ENCODE data around the gene PPT2.
"Not testable (repeated sequence)": the region's sequence is repeated elsewhere in the genome, so short reads cannot be mapped to it uniquely, and the experiment has no call there.

The PPT2 gene

DNA sequence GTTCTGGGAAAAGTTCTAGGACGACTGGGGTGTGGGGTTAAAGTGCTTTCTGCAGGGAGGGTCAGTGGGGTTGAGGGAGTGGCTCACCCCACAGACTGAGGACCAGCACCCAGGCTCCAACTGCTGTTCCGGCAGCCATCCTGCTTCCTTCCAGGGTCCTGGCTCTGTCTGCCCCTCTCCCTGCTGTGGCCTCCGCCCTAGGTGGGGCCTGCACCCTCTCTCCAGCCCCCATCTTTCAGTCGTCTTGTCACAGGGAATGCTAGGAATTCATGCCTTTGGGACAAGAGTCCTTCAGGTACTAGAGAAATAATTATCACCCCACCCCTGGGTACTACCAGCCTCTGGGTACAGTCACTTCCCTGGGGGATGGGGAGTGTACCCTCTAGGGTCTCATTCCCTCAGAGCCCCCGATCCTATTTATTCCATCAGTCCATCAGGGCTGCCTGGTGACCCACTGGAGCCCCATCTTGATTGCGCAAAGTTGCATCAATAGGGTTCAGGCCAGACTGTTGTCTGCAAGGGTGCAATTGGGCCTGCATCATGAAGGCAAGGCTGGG lies 30.2 kb downstream of the PPT2 start, which contains the start of gene AGER:
Gene AGER, minus strand, starts transcription at position 170 of the 557 bp plus-strand sequence. Its CDS starts 31 bp downstream, at position 139.
- no peaks in the 10 kb centered on the region for H3K27me3 Mint-ChIP-seq
- peaks cover 69% of the 10 kb centered on the region for H3K4me1 Mint-ChIP-seq
- ATAC-seq (no peak), DNase-seq (no peak)
- no peaks in the 10 kb centered on the region for H3K9me3 Mint-ChIP-seq
- peaks cover 47% of the 10 kb centered on the region for H3K36me3 Mint-ChIP-seq (ENCODE audit: low read depth)
- H3K27ac Mint-ChIP-seq: peak within 1 kb of the TSS; percentile 59
- no peak within 1 kb of the TSS for H3K4me3 Mint-ChIP-seq

- ATAC-seq (peak; percentile 50), DNase-seq (peak; percentile 50)
- not testable (repeated sequence) for H3K27me3 Mint-ChIP-seq
Measured at GRCh38 chr6:32185681-32186131, 31.8 kb downstream of the PPT2 start.

GRCh38 chr6:32186151-32186840 lies 32.4 kb downstream of the PPT2 start:
- not testable (repeated sequence) for DNase-seq, H3K27me3 Mint-ChIP-seq, H3K9me3 Mint-ChIP-seq
- H3K4me3 Mint-ChIP-seq: peak overlapping the region; percentile 42
- peaks cover 60% of the 10 kb centered on the region for H3K4me1 Mint-ChIP-seq
- H3K27ac Mint-ChIP-seq: peak overlapping the region; percentile 87
- ATAC-seq: peak; percentile 1
- peaks cover 32% of the 10 kb centered on the region for H3K36me3 Mint-ChIP-seq (ENCODE audit: low read depth)

More at GRCh38 chr6:32185681-32186131, 31.8 kb downstream of the PPT2 start:
- H3K9me3 Mint-ChIP-seq: not testable (repeated sequence)
- H3K4me1 Mint-ChIP-seq: peaks cover 57% of the 10 kb centered on the region
- H3K27ac Mint-ChIP-seq: peak overlapping the region; percentile 87
- H3K36me3 Mint-ChIP-seq (ENCODE audit: low read depth): peaks cover 36% of the 10 kb centered on the region
- H3K4me3 Mint-ChIP-seq: peak overlapping the region; percentile 42

DNA sequence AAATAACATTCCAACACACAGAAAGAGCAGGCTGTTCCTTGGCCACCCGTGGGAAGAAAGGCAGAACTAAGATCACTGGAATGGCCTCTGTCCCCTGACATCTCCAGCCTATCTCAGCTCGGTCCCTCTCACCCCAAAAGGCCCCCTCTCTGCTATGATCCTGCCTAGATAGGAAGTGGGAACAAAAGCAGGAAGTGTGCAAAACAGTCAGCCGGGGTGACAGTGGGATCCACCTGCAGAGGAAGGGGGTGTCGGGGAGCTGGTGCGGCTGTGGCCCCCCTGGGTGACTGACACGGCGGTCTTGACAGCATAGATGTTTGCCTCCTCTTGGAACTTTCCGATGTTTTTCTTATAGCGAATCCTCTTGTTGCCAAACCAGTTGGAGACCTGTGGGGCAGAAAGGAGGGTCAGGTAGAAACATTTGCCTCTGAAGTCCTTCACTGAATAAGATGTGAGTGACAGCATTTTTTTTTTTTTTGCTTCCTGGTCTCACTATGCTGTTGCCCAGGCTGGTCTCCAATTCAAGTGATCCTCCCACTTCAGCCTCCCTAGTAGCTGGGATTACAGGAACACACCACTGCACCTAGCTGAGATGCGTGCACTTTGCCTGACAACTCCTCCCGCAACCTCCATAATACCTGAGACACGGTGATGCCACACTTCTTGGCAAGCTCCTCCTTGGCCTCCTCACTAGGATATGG lies 33.2 kb downstream of the PPT2 start:
- Mint-ChIP-seq H3K9me3 (no peaks in the 10 kb centered on the region), H3K27ac (peak overlapping the region; percentile 87), H3K4me3 (peak overlapping the region; percentile 50), H3K36me3 (ENCODE audit: low read depth) (peaks cover 32% of the 10 kb centered on the region), H3K27me3 (no peaks in the 10 kb centered on the region), H3K4me1 (peaks cover 62% of the 10 kb centered on the region)
- ATAC-seq (no peak), DNase-seq (no peak)

DNA sequence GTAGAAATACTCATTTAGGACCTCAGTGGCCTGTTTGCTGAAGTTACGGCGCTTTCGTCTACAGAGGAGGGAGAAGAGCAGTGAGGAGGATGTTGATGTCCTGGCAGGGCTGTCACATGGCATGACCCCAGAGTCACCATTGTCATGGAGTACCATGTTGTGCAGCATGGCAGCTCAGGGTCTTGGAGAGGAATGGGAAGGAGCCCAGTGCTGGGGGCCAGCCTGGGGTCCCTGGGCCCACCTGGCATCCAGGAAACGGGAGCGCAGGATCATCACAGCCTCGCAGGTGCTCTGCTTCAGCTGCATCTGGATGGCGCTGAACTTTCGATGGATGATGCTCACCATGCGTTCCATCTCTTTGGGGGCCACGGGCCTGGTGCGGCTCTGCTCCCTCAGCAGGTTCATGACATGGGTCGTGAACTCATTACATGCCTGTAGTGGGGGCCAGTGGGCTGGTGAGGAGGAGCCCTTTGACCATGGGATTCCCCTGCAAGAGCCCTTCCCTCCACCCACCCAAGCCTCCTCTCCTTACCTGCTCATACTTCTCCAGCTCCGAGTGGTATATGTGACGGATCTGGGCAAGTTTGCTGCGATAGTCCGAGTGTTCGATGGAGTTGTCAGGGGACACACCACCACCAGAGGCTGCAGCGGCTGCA lies 33.9 kb downstream of the PPT2 start:
- H3K4me3 Mint-ChIP-seq: peak overlapping the region; percentile 50
- not testable (repeated sequence) for DNase-seq, H3K9me3 Mint-ChIP-seq, H3K27me3 Mint-ChIP-seq, ATAC-seq
- peaks cover 61% of the 10 kb centered on the region for H3K4me1 Mint-ChIP-seq
- H3K27ac Mint-ChIP-seq: peak overlapping the region; percentile 87
- H3K36me3 Mint-ChIP-seq (ENCODE audit: low read depth): peaks cover 29% of the 10 kb centered on the region

DNA sequence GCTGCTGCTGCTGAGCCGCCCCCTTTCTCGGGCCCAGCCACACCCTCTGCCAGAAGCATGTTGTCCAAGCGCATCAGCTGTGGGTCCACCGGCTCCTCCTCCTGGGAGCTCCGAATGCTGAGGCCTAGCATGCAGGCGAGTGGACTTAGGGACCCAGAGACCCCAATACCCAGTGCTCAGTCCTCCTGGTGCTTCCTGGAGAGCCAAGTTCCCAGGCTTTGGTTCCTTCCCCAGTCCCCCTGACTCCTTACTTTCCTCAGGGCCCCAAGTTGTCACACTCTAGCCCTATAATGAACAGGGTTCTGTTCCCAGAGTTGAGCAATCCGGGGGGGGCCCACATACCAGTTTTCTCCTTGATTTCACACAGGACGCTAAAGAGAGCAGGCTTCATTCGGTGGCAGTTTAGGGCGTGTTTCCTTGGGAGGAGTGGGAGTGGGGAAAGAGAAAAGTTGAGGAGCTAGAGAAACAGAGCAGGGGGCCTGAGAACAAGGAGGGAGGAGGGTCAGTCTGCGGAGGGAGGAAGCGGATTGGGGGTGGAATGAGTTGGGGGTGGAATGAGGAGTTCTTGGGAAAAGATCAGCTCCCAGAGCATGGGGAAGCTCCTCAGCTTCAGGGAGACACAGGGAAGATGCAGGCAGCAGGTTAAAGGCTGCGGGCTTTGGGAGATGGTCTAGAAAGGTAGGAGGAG lies 34.6 kb downstream of the PPT2 start:
- H3K4me3 Mint-ChIP-seq: peak overlapping the region; percentile 87
- H3K27ac Mint-ChIP-seq: peak overlapping the region; percentile 90
- peaks cover 29% of the 10 kb centered on the region for H3K36me3 Mint-ChIP-seq (ENCODE audit: low read depth)

DNA sequence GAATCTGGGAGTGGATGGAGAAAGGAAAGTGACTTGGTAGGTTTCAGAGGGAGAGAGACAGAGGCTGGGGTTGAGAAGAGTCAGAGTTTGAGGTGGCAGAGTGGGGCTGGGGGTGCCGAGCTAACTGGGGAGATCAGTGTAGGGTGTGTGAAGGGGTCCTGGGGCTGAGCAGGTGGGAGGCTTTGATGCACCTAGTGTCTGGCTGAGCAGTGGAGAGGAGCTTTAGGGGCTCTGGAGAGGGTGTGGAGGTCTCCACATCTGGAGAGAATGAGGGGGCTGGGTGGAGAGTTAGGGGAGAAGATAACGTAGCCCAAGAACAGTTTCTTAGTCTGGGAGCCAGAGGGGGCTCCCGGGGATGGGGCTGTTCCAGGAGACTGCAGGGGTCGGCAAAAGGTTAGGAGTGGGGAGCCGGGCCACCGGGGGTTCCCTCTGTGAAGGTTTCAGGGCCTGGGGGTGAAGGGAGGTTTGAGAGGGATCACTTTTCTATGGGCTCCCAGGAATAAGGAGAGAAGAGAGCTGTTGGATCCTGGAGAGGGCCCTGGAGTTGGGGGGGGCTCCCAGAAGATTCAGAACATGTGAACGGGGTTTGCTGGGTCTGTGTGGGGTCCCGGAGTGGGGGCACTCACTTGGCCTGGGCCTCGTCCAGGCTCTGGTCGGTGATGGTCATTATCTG lies 35.3 kb downstream of the PPT2 start:
- DNase-seq (no peak), ATAC-seq (no peak)
- Mint-ChIP-seq H3K4me1 (peaks cover 68% of the 10 kb centered on the region), H3K4me3 (peak overlapping the region; percentile 87), H3K27me3 (no peaks in the 10 kb centered on the region), H3K36me3 (ENCODE audit: low read depth) (peaks cover 29% of the 10 kb centered on the region), H3K27ac (peak overlapping the region; percentile 90), H3K9me3 (no peaks in the 10 kb centered on the region)

More for the DNA sequence above, 34.6 kb downstream of the PPT2 start:
- Mint-ChIP-seq H3K27me3 (no peaks in the 10 kb centered on the region), H3K4me1 (peaks cover 61% of the 10 kb centered on the region), H3K9me3 (no peaks in the 10 kb centered on the region)
- DNase-seq (no peak), ATAC-seq (no peak)

- peak overlapping the region; percentile 88 for H3K4me3 Mint-ChIP-seq
- peaks cover 29% of the 10 kb centered on the region for H3K36me3 Mint-ChIP-seq (ENCODE audit: low read depth)
- H3K4me1 Mint-ChIP-seq: peaks cover 73% of the 10 kb centered on the region
- H3K9me3 Mint-ChIP-seq: no peaks in the 10 kb centered on the region
- ATAC-seq (no peak), DNase-seq (no peak)
- peak overlapping the region; percentile 90 for H3K27ac Mint-ChIP-seq
- H3K27me3 Mint-ChIP-seq: no peaks in the 10 kb centered on the region
Measured at GRCh38 chr6:32189742-32190053, 35.8 kb downstream of the PPT2 start.

DNA sequence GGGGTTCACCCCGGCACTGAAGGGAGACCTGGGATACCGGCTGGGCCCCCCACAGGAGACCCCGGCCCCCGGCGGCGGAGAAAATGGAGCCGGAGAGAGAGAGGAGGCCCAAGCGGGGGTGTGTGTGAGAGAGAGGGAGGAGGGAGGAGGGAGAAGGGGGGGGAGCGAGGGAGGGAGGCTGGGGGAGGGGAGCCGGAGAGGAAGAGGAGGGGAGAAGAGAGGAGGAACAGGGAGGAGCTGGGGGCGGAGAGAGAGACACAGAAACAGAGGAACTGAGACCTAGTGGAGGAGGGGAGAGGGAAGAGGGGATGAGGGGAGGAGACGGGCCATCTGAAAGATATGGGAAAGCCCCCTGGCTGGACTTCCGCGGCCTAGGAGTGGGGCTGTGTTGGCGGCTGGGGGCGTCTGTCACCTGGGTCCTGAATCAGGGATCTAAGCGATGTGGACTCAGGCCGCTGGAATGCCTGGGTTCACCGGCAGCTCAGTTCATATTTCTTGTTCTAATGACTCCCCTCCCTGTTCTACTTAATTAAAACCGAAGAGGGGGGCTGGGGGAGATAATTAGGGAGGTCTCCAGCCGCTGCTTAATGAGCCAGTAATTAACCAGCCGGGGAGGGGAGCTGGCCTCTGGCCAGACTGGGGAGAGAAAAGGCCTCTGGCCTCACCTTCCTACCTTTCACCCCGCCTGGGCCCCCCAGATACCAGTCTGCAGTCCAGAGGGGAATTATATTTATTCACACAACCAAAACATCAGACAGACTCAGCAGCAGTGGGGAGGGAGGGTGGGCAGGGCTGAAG lies 36.3 kb downstream of the PPT2 start, which contains the start of gene PBX2:
Gene PBX2, minus strand, starts transcription at position 149 of the 798 bp plus-strand sequence. CDS start 287 bp downstream, outside the sequence.
- H3K27ac Mint-ChIP-seq: peak within 1 kb of the TSS; percentile 94
- H3K4me3 Mint-ChIP-seq: peak within 1 kb of the TSS; percentile 88
- ATAC-seq (peak; percentile 56), DNase-seq (peak; percentile 87)
- H3K4me1 Mint-ChIP-seq: peaks cover 77% of the 10 kb centered on the region
- H3K36me3 Mint-ChIP-seq (ENCODE audit: low read depth): peaks cover 29% of the 10 kb centered on the region
- no peaks in the 10 kb centered on the region for H3K27me3 Mint-ChIP-seq
- H3K9me3 Mint-ChIP-seq: no peaks in the 10 kb centered on the region

GRCh38 chr6:32190911-32191677 lies 37.2 kb downstream of the PPT2 start:
- H3K4me1 Mint-ChIP-seq: peaks cover 71% of the 10 kb centered on the region
- H3K27ac Mint-ChIP-seq: peak overlapping the region; percentile 94
- H3K9me3 Mint-ChIP-seq: no peaks in the 10 kb centered on the region
- DNase-seq (no peak), ATAC-seq (no peak)
- no peaks in the 10 kb centered on the region for H3K27me3 Mint-ChIP-seq
- H3K36me3 Mint-ChIP-seq (ENCODE audit: low read depth): peaks cover 22% of the 10 kb centered on the region
- peak overlapping the region; percentile 88 for H3K4me3 Mint-ChIP-seq

DNA sequence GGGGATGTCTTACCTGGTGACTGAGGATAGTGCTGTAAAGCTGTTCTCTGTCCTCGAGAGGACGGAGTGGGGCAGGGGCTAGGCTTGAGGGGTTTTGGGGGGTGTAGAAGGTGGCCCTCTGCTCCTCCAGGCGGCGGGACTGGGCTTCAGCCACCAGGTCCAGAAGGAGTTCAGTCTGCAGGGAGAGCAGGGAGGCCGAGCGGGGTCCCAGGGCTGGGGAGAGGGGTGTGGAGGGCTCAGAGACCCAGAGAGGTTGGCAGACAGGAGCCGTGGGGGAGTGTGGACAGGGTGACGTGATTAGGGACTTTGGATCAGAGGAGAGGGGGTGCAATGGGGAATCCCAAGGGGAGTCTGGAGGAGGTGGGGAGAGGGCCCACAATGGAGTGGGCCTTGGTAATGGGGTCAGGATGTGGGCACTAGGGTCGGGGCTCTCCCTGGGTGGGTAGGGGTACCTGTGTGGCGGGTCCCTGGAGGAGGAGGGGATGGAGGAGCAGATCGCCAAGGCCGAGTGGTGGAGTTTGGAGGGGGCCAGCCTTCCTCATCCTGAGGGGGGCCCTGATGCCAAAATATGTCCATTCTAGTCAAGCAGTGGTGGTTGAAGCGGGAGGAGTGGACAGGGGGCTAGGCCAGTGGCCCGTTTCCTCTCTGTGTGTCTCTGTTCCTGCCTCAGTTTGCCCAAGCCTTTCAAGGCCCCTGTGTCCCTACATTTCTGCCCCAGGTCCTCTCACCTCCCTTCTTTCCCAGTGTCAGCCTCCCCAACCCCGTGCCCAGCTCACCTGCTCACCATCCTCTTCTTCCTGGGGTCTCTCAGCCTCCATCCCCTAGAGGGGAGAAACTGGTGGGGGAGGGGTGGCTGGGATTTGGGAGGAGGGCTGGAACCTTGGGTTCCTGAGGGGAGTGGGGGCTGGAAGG lies 38.0 kb downstream of the PPT2 start:
- Mint-ChIP-seq H3K36me3 (ENCODE audit: low read depth) (peaks cover 13% of the 10 kb centered on the region), H3K27ac (peak overlapping the region; percentile 94), H3K27me3 (no peaks in the 10 kb centered on the region), H3K4me3 (peak overlapping the region; percentile 88), H3K4me1 (peaks cover 70% of the 10 kb centered on the region), H3K9me3 (no peaks in the 10 kb centered on the region)
- ATAC-seq: no peak
- no peak for DNase-seq

- peak within 1 kb of the TSS; percentile 94 for H3K27ac Mint-ChIP-seq
- H3K36me3 Mint-ChIP-seq (ENCODE audit: low read depth): peaks cover 8% of the 10 kb centered on the region
- no peak for ATAC-seq
- peak; percentile 57 for DNase-seq
- peaks cover 65% of the 10 kb centered on the region for H3K4me1 Mint-ChIP-seq
- H3K27me3 Mint-ChIP-seq: no peaks in the 10 kb centered on the region
- no peaks in the 10 kb centered on the region for H3K9me3 Mint-ChIP-seq
- peak within 1 kb of the TSS; percentile 88 for H3K4me3 Mint-ChIP-seq
Measured at GRCh38 chr6:32192608-32193039, 38.7 kb downstream of the PPT2 start, which contains the start of gene GPSM3. Gene GPSM3, minus strand, starts transcription at chr6:32192643. Its CDS starts 130 bp downstream, at chr6:32192513.

All from activated naive CD8-positive, alpha-beta T cell treated with anti-CD3 and anti-CD28 coated beads, Interleukin-2, amount 50 U/mL, for 24 hours (primary cell).